Endodermal cell (in vitro differentiated cells): ENCODE data around the gene RLN3. TPM values are rescaled to one million over a fixed set of nuclear protein-coding genes. Genes with fewer than 3 reads are reported as not detected.

Experiments
- DNase-seq: peaks from one replicate; pipeline ENCODE4 v3.0.0-alpha.2; 2017
- H3K27ac ChIP-seq: 2 replicates; pipeline ENCODE4 v1.5.1; 2013; ENCODE audit warnings: mild to moderate bottlenecking, low read depth, low read length, moderate library complexity
- H3K27me3 ChIP-seq: 2 replicates; pipeline ENCODE4 v1.6.1; 2013; ENCODE audit warnings: mild to moderate bottlenecking, low read length, moderate library complexity; ENCODE audit not compliant: insufficient read depth, control insufficient read depth, poor library complexity, severe bottlenecking
- H3K36me3 ChIP-seq: 2 replicates; pipeline ENCODE4 v1.7.0; 2013; ENCODE audit warnings: mild to moderate bottlenecking, low read length, moderate library complexity; ENCODE audit not compliant: control insufficient read depth, insufficient read depth
- H3K4me1 ChIP-seq: one replicate; pipeline ENCODE4 v1.7.0; 2013; ENCODE audit warnings: low read length; ENCODE audit not compliant: control insufficient read depth, insufficient read depth
- H3K4me3 ChIP-seq: 2 replicates; pipeline ENCODE4 v1.5.1; 2013; ENCODE audit warnings: mild to moderate bottlenecking, low read length, moderate library complexity
- H3K9ac ChIP-seq: 2 replicates; pipeline ENCODE4 v1.6.1; 2013; ENCODE audit warnings: mild to moderate bottlenecking, low read length, moderate library complexity; ENCODE audit not compliant: poor library complexity, severe bottlenecking; ENCODE audit errors: extremely low read depth
- H3K9me3 ChIP-seq: 2 replicates; pipeline ENCODE4 v1.6.1; 2013; ENCODE audit warnings: mild to moderate bottlenecking, low read length, moderate library complexity; ENCODE audit not compliant: control insufficient read depth
- H3K27ac Mint-ChIP-seq: 2 replicates; pipeline ENCODE4 v1.8.0; 2020; ENCODE audit warnings: mixed read lengths
- H3K27me3 Mint-ChIP-seq: 2 replicates; pipeline ENCODE4 v1.8.0; 2021; ENCODE audit warnings: mild to moderate bottlenecking, mixed read lengths; ENCODE audit not compliant: insufficient read depth
- H3K36me3 Mint-ChIP-seq: 2 replicates; pipeline ENCODE4 v1.8.0; 2020; ENCODE audit warnings: low read depth, mixed read lengths
- H3K4me1 Mint-ChIP-seq: 2 replicates; pipeline ENCODE4 v1.8.0; 2020; ENCODE audit warnings: mixed read lengths
- H3K4me3 Mint-ChIP-seq: 2 replicates; pipeline ENCODE4 v1.8.0; 2020; ENCODE audit warnings: mild to moderate bottlenecking, moderate library complexity, mixed read lengths
- H3K9me3 Mint-ChIP-seq: 2 replicates; pipeline ENCODE4 v1.8.0; 2020; ENCODE audit warnings: mild to moderate bottlenecking, mixed read lengths
- CTCF ChIP-seq: fragments of 200-600 bp; sonication (generic); conservative IDR thresholded peaks from 2 replicates; pipeline ENCODE4 v1.5.0; 2021; ENCODE audit warnings: antibody characterized with exemption, mild to moderate bottlenecking
- WGBS, 2 experiments: methylation state at CpG; one replicate each; pipeline versions ENCODE4 v1.1.5 to v1.1.7; 2013; ENCODE audit warnings: missing lambda C conversion rate in 2 of 2, mixed read lengths in 1 of 2; ENCODE audit not compliant: insufficient coverage in 1 of 2, insufficient read length in 1 of 2; 5-methylcytosine and 5-hydroxymethylcytosine counted together
- total RNA-seq, 2 donors: library from RNA; stranded (reverse); fragmentation: NEBNext Ultra II Directional in 1 of 2; extraction: Animal tissue kit (Norgen Biotek cat#: 25700) in 1 of 2; gene quantifications; 2 replicates in 1 of 2; 3 replicates in 1 of 2; pipeline ENCODE4 v1.2.1, GENCODE V29; 2021

Gene RLN3
- total RNA-seq, 2 donors from 2014 or later, result not detected

GRCh38 chr19:13993590-13994300, 34.2 kb upstream of the RLN3 start:
- no peak for TF ChIP-seq CTCF
- no peak overlapping the region for H3K27ac Mint-ChIP-seq
- peaks cover 22% of the 10 kb centered on the region for H3K36me3 ChIP-seq
- H3K4me3 Mint-ChIP-seq, result no peak overlapping the region
- H3K9me3 Mint-ChIP-seq, result peaks cover 2% of the 10 kb centered on the region
- H3K4me3 ChIP-seq, result no peak overlapping the region
- H3K27me3 ChIP-seq, result no peaks in the 10 kb centered on the region
- peaks cover 13% of the 10 kb centered on the region for H3K4me1 Mint-ChIP-seq
- 96 to 100% methylated on average over 3 to 22 of the region's 22 CpGs for WGBS, 2 experiments
- H3K27me3 Mint-ChIP-seq, result no peaks in the 10 kb centered on the region
- no peak for DNase-seq
- no peaks in the 10 kb centered on the region for H3K4me1 ChIP-seq
- no peak overlapping the region for H3K9ac ChIP-seq
- H3K27ac ChIP-seq, result no peak overlapping the region
- H3K9me3 ChIP-seq, result peaks cover 3% of the 10 kb centered on the region
- peaks cover 49% of the 10 kb centered on the region for H3K36me3 Mint-ChIP-seq

- Histone ChIP-seq H3K4me3 (no peak overlapping the region), H3K9me3 (peaks cover 15% of the 10 kb centered on the region), H3K9ac (no peak overlapping the region), H3K4me1 (no peaks in the 10 kb centered on the region), H3K27ac (no peak overlapping the region), H3K36me3 (peaks cover 34% of the 10 kb centered on the region), H3K27me3 (no peaks in the 10 kb centered on the region)
- H3K4me1 Mint-ChIP-seq, result no peaks in the 10 kb centered on the region
- WGBS, 2 experiments, result 95 to 98% methylated on average over 8 to 13 of the region's 13 CpGs
- no peak for DNase-seq
- H3K27ac Mint-ChIP-seq, result no peak overlapping the region
- no peak for TF ChIP-seq CTCF
- H3K27me3 Mint-ChIP-seq, result no peaks in the 10 kb centered on the region
- peaks cover 16% of the 10 kb centered on the region for H3K9me3 Mint-ChIP-seq
- peaks cover 48% of the 10 kb centered on the region for H3K36me3 Mint-ChIP-seq
- no peak overlapping the region for H3K4me3 Mint-ChIP-seq
Observed at GRCh38 chr19:13995017-13995728, 32.8 kb upstream of the RLN3 start.

GRCh38 chr19:13995878-13996765, 31.8 kb upstream of the RLN3 start:
- Histone ChIP-seq H3K9me3 (peaks cover 15% of the 10 kb centered on the region), H3K36me3 (peaks cover 38% of the 10 kb centered on the region), H3K27me3 (no peaks in the 10 kb centered on the region), H3K27ac (no peak overlapping the region), H3K9ac (no peak overlapping the region), H3K4me3 (no peak overlapping the region), H3K4me1 (no peaks in the 10 kb centered on the region)
- TF ChIP-seq CTCF, result no peak
- WGBS, 2 experiments, result 95 to 100% methylated on average over 5 to 14 of the region's 14 CpGs
- no peaks in the 10 kb centered on the region for H3K27me3 Mint-ChIP-seq
- no peaks in the 10 kb centered on the region for H3K4me1 Mint-ChIP-seq
- DNase-seq, result no peak
- H3K27ac Mint-ChIP-seq, result no peak overlapping the region
- peaks cover 18% of the 10 kb centered on the region for H3K9me3 Mint-ChIP-seq
- H3K4me3 Mint-ChIP-seq, result no peak overlapping the region
- peaks cover 50% of the 10 kb centered on the region for H3K36me3 Mint-ChIP-seq
